Muscle layer of colon (tissue), 2 donors: ENCODE results near the gene INSL3.
"Not testable (repeated sequence)": the region's sequence is repeated elsewhere in the genome, so short reads cannot be mapped to it uniquely, and the experiment has no call there.

Experiments
- H3K27ac ChIP-seq: one replicate; pipeline ENCODE4 v1.7.0; 2013; ENCODE audit warnings: low read depth, mild to moderate bottlenecking, low read length, moderate library complexity
- H3K27me3 ChIP-seq, 2 donors: one replicate each; pipeline ENCODE4 v1.7.0; 2013; ENCODE audit warnings: low read length in 2 of 2, mild to moderate bottlenecking in 2 of 2; ENCODE audit not compliant: insufficient read depth in 2 of 2, control insufficient read depth in 1 of 2
- H3K36me3 ChIP-seq: one replicate; pipeline ENCODE4 v1.7.0; 2013; ENCODE audit warnings: mild to moderate bottlenecking, low read length; ENCODE audit not compliant: insufficient read depth
- H3K4me1 ChIP-seq: one replicate; pipeline ENCODE4 v1.7.0; 2013; ENCODE audit warnings: mild to moderate bottlenecking, low read length; ENCODE audit not compliant: insufficient read depth
- H3K4me3 ChIP-seq, 2 donors: one replicate each; pipeline ENCODE4 v1.7.0; 2013; ENCODE audit warnings: low read length in 2 of 2, low read depth in 1 of 2, mild to moderate bottlenecking in 1 of 2, moderate library complexity in 1 of 2
- H3K9ac ChIP-seq: one replicate; pipeline ENCODE4 v1.7.0; 2013; ENCODE audit warnings: low read length
- H3K9me3 ChIP-seq: one replicate; pipeline ENCODE4 v1.7.0; 2013; ENCODE audit warnings: mild to moderate bottlenecking, low read length
- donor health status: abdominal sarcoma.
- donor health status: Adenocarcinoma of cecum.

INSL3 gene

GRCh38 chr19:17788632-17789031 is 32.7 kb downstream of the INSL3 start:
- no peaks in the 10 kb centered on the region for H3K4me1 ChIP-seq
- no peak overlapping the region for H3K4me3 ChIP-seq

GRCh38 chr19:17787274-17787913 is 33.9 kb downstream of the INSL3 start:
- H3K9me3 ChIP-seq: no peaks in the 10 kb centered on the region
- no peaks in the 10 kb centered on the region for H3K4me1 ChIP-seq
- no peak overlapping the region for H3K9ac ChIP-seq
- no peak overlapping the region for H3K4me3 ChIP-seq
- H3K27ac ChIP-seq: no peak overlapping the region
- H3K36me3 ChIP-seq: no peaks in the 10 kb centered on the region
- H3K27me3 ChIP-seq: no peaks in the 10 kb centered on the region

More at GRCh38 chr19:17788632-17789031, 32.7 kb downstream of the INSL3 start:
- Histone ChIP-seq H3K27me3 (peaks cover 2 to 4% of the 10 kb centered on the region in 2 donors), H3K27ac (no peak overlapping the region), H3K9ac (no peak overlapping the region), H3K9me3 (no peaks in the 10 kb centered on the region), H3K36me3 (no peaks in the 10 kb centered on the region)

GRCh38 chr19:17784201-17785008 is 36.9 kb downstream of the INSL3 start:
- Histone ChIP-seq H3K4me3 (no peak overlapping the region), H3K4me1 (no peaks in the 10 kb centered on the region), H3K27ac (no peak overlapping the region), H3K9me3 (no peaks in the 10 kb centered on the region), H3K27me3 (peaks cover 0 to 10% of the 10 kb centered on the region in 2 donors), H3K9ac (no peak overlapping the region), H3K36me3 (no peaks in the 10 kb centered on the region)

GRCh38 chr19:17783721-17784120 is 37.6 kb downstream of the INSL3 start:
- not testable (repeated sequence) for H3K9ac ChIP-seq, H3K4me1 ChIP-seq, H3K27ac ChIP-seq, H3K4me3 ChIP-seq, H3K36me3 ChIP-seq, H3K9me3 ChIP-seq
- H3K27me3 ChIP-seq: peaks cover 0 to 17% of the 10 kb centered on the region in 2 donors

GRCh38 chr19:17780781-17781180 is 40.5 kb downstream of the INSL3 start:
- H3K4me3 ChIP-seq: no peak overlapping the region
- H3K36me3 ChIP-seq: no peaks in the 10 kb centered on the region
- H3K27ac ChIP-seq: no peak overlapping the region
- no peaks in the 10 kb centered on the region for H3K4me1 ChIP-seq
- peaks cover 0 to 20% of the 10 kb centered on the region in 2 donors for H3K27me3 ChIP-seq
- H3K9me3 ChIP-seq: no peaks in the 10 kb centered on the region
- no peak overlapping the region for H3K9ac ChIP-seq

- Histone ChIP-seq H3K4me3 (no peak overlapping the region), H3K27me3 (peaks cover 0 to 26% of the 10 kb centered on the region in 2 donors), H3K27ac (no peak overlapping the region), H3K9ac (no peak overlapping the region), H3K9me3 (no peaks in the 10 kb centered on the region), H3K36me3 (no peaks in the 10 kb centered on the region), H3K4me1 (no peaks in the 10 kb centered on the region)
Observed at GRCh38 chr19:17778968-17779929, 42.1 kb downstream of the INSL3 start.

GRCh38 chr19:17778251-17778967 is 42.9 kb downstream of the INSL3 start:
- no peak overlapping the region for H3K27ac ChIP-seq
- no peak overlapping the region for H3K9ac ChIP-seq
- no peak overlapping the region for H3K4me3 ChIP-seq
- H3K4me1 ChIP-seq: no peaks in the 10 kb centered on the region
- peaks cover 0 to 26% of the 10 kb centered on the region in 2 donors for H3K27me3 ChIP-seq
- H3K36me3 ChIP-seq: no peaks in the 10 kb centered on the region
- no peaks in the 10 kb centered on the region for H3K9me3 ChIP-seq

- not testable (repeated sequence) for H3K9ac ChIP-seq, H3K9me3 ChIP-seq, H3K4me1 ChIP-seq, H3K4me3 ChIP-seq, H3K27ac ChIP-seq, H3K36me3 ChIP-seq
- H3K27me3 ChIP-seq: peaks cover 0 to 26% of the 10 kb centered on the region in 2 donors
Observed at GRCh38 chr19:17777840-17778239, 43.5 kb downstream of the INSL3 start.

- H3K4me3 ChIP-seq: no peak overlapping the region
- H3K27me3 ChIP-seq: peaks cover 0 to 26% of the 10 kb centered on the region in 2 donors
- no peaks in the 10 kb centered on the region for H3K36me3 ChIP-seq
- H3K9ac ChIP-seq: no peak overlapping the region
- no peak overlapping the region for H3K27ac ChIP-seq
- H3K9me3 ChIP-seq: no peaks in the 10 kb centered on the region
- H3K4me1 ChIP-seq: no peaks in the 10 kb centered on the region
Observed at GRCh38 chr19:17775991-17776803, 45.1 kb downstream of the INSL3 start.

GRCh38 chr19:17775245-17775927 is 45.9 kb downstream of the INSL3 start:
- Histone ChIP-seq H3K36me3 (no peaks in the 10 kb centered on the region), H3K9me3 (no peaks in the 10 kb centered on the region), H3K27me3 (peaks cover 0 to 18% of the 10 kb centered on the region in 2 donors), H3K4me3 (no peak overlapping the region), H3K4me1 (no peaks in the 10 kb centered on the region), H3K27ac (no peak overlapping the region), H3K9ac (no peak overlapping the region)
